ENCODE results near the gene ZNF541.

Gene ZNF541

DNA sequence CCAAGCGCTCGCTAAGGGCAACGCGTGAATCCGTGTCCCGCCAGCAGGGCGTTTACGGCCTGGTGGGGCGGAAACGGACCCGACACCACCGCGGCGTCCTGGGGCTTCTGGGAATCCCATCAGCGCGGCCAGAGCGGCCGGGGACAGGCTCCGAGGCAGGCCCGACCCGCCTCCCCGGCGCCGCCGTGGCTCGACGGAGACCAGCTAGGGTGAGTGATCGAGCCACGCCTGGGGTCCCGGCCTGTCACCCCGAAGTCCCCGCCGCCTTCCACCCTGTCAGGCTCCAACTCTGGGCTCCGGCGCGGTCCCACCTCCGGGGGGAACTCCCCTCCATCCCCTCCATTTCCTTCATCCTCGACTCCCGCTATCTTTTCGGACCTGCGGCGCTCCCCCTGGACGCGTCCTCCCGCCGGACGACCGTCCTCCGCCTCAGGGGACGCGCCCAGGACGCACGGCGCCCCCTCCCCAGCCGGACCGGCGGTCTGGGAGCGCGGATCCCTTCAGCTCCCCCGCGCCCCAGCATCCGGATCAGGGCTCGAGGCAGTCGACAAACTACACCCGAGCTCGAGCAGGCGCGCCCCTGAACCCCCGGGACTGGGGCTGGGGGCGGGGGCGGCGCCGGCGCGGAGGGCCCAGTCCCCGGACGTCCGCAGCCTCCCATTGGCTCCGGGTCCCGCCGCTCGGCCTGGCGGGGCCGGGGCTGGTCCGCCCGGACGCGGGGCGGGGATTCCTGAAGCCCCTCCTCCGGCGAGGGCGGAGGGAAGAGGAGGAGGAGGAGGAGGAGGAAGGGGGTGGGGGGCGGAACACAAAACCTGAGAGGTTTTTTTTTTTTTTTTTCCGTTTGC lies 35.3 kb upstream of the ZNF541 start:
- no peak for TF ChIP-seq GATA3 (IDR thresholded peaks at IDR 0.05; ENCODE audit: low read depth, low read length)
- no peak for TF ChIP-seq GATA2 (IDR thresholded peaks at IDR 0.05; ENCODE audit: low read depth, low read length)

DNA sequence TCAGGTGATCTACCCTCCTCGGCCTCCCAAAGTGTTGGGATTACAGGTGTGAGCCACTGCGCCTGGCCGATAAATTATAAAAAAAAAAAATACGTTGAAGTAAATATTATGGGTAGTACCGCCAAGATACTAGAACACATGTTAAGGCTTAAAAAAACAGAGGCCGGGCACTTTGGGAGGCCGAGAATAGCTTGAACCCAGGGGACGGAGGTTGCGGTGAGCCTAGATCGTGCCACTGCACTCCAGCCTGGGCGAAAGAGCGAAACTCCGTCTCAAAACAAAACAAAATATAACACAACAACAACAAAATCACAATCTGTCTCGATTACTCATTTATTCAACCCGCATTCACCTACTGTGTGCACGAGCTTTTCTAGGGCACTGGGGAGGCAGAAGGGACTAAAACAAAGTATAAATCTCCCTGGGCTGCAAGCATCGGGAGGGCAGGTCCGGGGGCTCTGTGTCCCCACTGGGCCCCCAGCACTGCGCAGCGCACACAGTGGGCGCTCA lies 34.7 kb upstream of the ZNF541 start:
- TF ChIP-seq GATA2 (IDR thresholded peaks at IDR 0.05; ENCODE audit: low read depth, low read length), result no peak
- TF ChIP-seq GATA3 (IDR thresholded peaks at IDR 0.05; ENCODE audit: low read depth, low read length), result no peak

DNA sequence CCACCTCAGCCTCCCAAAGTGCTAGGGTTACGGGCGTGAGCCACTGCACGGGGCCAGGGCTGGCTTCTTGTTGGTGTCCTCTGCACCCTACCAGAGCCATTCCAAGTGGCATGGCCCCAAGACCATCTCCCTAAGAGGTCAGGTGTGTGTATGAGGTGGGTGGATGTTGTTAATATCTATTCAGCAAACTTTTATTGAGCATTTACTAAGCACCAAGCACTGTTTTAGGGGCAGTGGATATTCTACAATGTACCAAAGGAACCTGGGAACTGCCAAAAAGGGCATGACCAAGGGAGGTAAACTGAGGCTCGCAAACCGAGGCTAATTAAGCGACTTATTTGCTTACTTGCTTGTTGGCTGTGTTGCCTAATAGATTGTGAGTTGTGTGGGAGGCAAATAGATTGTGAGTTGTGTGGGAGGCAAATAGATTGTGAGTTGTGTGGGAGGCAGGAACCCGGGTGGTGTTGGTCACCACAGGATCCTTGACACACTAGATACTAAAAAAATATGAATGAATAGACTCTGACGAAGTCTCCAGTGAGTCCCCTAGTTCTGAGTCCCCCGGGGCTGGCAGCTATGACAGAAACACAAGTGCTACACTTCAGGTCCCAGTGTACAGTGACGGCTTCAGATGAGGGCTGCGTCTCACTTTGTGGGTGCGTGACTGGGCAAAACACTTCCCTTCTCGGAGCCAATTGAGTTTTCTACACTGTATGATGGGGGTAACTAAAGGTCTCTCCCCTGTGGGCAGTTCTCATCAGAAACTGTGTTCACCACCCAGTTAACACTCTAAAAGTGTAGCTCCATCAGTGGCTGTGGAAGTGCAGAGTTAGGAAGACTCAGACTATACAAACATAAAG lies 31.0 kb upstream of the ZNF541 start:
- TF ChIP-seq GATA3 (IDR thresholded peaks at IDR 0.05; ENCODE audit: low read depth, low read length) (no peak), GATA2 (IDR thresholded peaks at IDR 0.05; ENCODE audit: low read depth, low read length) (no peak)

DNA sequence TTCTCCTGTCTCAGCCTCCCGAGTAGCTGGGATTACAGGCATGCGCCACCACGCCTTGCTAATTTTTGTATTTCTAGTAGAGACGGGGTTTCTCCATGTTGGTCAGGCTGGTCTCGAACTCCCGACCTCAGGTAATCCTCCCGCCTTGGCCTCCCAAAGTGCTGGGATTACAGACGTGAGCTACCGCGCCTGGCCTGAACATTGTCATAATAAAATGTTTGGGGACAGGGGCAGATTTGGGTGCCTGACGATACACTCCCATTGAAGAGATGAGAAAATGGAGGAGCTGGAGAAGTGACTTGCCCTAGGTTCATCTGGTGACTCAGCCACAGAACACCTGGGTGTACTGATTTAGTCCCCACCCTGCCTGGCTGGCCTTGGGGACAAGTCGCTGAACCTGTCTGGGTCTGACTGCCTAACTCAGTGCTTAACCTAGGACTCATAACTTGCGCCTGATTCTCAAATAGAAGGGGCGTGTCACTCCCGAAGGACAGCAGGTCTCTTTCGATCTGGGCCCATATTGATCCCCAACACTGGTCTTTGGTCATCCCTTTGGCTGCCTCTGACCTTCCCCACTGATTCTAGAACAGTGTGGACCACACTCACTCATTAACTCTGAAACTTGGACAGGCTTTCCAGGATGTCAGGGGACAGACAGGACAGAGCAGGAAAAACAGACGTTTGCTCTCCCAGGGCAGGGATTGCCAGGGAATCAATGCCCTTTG lies 28.4 kb upstream of the ZNF541 start:
- no peak for TF ChIP-seq GATA2 (IDR thresholded peaks at IDR 0.05; ENCODE audit: low read depth, low read length)
- TF ChIP-seq GATA3 (IDR thresholded peaks at IDR 0.05; ENCODE audit: low read depth, low read length), result no peak

DNA sequence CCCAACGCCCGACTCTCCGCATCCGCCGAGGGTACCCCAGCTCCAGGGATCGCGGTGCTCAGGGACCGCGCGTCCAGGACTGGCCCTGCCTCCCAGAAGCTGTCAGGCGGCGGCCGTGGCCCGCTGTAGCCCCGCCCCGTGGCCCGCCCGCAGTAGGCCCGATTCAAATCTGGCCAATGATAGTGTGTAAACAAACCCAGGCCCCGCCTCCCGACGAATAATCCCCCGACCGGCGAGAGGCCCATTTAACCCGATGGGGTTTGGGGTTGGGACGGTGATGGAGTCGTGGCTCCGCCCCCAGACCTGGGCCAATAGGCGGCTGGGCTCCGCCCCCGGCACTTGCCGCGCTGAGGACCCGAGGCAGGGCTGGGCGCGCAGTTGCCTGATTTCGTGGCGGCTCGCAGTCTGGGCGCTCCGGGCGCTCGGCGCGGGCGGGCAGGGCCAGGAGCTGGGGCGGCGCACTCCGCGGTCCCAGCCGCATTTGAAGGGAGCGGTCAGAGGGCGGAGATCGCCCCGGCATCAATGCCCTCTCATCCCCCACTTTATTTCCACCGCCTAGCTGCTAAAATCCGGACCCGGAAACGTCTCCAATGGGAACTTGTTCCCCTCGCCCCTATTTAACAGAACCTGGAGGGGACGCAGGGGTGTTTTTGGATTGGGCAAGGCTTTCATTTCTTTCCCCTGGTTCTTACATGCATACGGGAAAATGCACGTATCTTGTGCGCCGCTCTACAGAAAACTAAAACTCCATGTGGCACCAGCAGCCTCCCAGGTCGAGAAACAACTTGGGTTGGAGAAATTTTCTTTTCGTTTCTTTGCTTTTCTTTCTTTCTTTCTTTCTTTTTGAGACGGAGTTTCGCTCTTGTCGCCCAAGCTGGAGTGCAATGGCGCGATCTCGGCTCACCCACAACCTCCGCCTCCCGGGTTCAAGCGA lies 27.6 kb upstream of the ZNF541 start:
- TF ChIP-seq GATA3 (IDR thresholded peaks at IDR 0.05; ENCODE audit: low read depth, low read length) (no peak), GATA2 (IDR thresholded peaks at IDR 0.05; ENCODE audit: low read depth, low read length) (no peak; the same call in 1 of the 2 replicates)

DNA sequence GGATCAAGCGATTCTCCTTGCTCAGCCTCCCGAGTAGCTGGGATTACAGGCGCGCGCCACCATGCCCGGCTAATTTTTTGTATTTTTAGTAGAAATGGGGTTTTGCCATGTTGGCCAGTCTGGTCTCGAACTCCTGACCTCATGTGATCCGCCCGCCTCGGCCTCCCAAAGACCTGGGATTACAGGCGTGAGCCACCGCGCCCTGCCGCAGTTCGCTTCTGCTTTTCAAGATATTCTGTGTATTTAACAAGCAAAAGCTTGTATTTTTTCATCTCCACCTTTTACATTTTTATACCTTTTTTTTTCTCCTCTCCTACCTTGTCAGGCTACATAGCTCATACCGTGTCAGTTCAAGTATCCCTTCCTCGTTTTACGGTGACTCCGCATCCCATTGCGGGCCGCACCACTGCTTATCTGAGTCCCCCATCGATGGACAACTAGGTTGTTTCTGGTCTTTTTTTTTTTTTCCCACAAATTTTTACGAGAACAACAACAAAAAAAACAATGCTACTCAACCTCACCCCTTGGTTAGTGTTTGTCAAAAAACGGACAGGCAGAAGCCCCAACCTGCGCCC lies 26.8 kb upstream of the ZNF541 start:
- peak; percentile 88 for TF ChIP-seq GATA2 (IDR thresholded peaks at IDR 0.05; ENCODE audit: low read depth, low read length)

DNA sequence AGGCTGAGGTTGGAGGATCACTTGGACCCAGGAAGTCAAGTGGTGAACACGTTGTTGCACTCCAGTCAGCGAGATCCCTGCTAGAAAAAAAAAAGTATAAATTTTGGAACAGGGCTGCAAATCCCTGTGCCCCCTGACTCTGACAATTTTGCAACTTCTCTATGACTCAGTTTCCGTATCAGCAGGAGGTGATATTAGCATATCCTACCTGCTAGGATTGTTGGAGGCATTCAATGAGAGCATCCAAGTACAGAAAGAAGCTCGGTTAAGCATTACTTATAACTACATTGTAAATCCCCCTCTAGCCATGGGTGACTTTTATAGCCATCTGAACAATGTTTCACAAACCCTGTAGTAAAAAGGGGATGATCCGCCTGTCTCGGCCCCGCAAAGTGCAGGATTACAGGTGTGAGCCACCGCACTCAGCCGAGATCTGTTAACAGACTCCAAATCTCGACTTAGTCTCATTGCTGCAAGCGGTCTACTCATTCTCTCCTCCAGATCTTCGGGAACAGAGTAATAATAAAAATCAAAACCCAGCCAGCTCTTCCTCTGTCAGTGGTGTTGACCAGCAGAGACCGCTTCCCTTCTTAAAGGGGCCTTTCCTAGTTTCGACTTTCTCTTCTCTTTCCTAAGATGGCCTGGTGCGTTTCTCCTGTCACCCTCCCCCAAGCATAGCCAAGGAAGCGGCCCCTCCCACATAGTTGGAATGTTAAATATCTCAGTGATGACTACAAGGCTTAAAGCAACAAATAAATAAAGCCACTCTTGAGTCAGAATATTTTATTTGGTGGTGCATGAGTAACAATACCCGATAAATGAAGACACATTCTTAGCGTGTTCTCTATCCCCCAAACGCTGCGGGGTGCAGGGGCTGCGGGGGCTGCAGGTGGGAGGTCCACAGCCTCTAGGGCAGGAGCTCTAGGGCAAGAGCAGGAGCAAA lies 25.7 kb upstream of the ZNF541 start:
- no peak for TF ChIP-seq GATA2 (IDR thresholded peaks at IDR 0.05; ENCODE audit: low read depth, low read length)
- TF ChIP-seq GATA3 (IDR thresholded peaks at IDR 0.05; ENCODE audit: low read depth, low read length), result no peak

DNA sequence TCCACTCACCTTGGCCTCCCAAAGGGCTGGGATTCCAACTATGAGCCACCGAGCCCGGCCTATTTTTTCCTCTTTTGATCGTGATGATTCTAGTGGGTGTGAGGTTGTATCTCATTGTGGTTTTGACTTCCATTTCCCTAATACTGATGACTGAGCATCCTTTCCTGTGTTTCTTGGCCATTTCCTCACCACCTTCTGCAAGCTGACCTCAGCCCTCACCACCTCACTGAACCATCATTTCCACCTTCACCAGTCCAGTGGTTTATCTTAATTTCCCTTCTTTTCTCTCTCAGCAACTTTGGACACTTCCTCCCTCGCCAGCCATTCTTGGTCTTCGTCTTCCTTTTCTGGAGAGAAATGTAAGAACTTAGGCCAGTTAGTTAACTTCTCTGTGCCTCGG lies 23.0 kb upstream of the ZNF541 start:
- TF ChIP-seq GATA3 (IDR thresholded peaks at IDR 0.05; ENCODE audit: low read depth, low read length), result no peak

DNA sequence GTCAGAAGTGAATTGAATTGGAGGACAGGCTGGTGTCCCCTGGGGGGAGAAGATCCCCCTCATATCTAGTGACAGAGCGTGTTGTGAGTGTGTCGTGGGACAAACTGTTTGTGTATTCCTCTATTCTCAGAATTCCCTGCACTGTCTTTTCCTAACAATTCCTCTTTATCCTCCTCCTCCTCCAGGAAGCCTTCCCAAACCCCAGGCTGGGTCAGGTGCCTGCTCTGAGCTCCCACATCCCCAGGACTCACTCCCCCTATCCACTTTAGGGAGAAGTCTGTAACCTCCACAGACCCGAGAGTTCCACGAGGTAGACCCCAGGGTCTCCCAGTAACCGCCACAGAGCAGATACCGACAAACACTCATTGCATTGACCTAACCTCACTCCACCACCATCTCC lies 20.9 kb upstream of the ZNF541 start:
- TF ChIP-seq GATA3 (IDR thresholded peaks at IDR 0.05; ENCODE audit: low read depth, low read length), result no peak
- TF ChIP-seq GATA2 (IDR thresholded peaks at IDR 0.05; ENCODE audit: low read depth, low read length), result no peak

DNA sequence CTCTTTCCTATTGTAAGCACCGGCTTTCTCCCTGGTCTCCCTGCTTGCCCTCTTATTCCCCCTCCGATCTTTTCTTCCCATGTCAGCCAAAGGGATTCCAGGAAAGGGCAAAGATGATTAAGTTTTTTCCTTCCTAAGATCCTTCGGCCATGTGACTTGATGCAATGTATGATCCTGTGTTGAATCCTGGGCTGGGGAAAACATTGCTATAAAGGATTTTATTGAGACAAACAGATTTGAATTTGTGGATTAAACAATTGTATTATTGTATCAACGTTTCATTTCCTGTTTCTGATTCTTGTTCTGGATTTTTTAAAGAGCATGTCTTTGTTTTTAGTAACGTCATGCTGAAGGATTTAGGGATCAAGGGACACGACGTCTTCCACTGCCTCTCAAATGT lies 16.9 kb upstream of the ZNF541 start:
- no peak for TF ChIP-seq GATA2 (IDR thresholded peaks at IDR 0.05; ENCODE audit: low read depth, low read length)
- TF ChIP-seq GATA3 (IDR thresholded peaks at IDR 0.05; ENCODE audit: low read depth, low read length), result no peak

DNA sequence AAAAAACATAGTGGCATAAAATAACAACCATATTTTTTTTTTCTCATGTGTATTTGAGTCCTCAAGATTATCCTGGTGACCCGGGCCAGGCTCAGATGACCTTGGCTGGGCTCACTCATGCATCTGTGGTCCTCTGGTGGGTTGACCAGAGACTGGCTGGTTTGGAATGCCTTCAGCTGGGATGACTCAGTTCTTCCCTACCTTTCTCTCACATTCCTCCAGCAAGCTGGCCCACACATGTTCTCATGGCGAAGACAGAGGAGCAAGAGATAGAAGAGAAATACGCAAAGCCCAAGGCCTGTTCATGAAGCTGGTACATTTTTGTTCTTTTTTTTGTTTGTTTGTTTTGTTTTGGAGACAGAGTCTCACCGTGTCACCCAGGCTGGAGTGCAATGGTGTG lies 14.3 kb upstream of the ZNF541 start:
- TF ChIP-seq GATA3 (IDR thresholded peaks at IDR 0.05; ENCODE audit: low read depth, low read length) (no peak), GATA2 (IDR thresholded peaks at IDR 0.05; ENCODE audit: low read depth, low read length) (no peak)

All from SH-SY5Y (cell line).